C4-2B (cell line): ENCODE results near the gene RHOG.

Experiments used
- ZFX ChIP-seq: fragments of 450-650 bp; IDR thresholded peaks from 2 replicates; pipeline ENCODE4 v1.6.1; 2017
- TF ChIP-seq, protein P1 (sequence below): fragments of 450-650 bp; conservative IDR thresholded peaks from 2 replicates; pipeline ENCODE4 v1.5.1; 2017; ENCODE audit warnings: mild to moderate bottlenecking

DNA sequence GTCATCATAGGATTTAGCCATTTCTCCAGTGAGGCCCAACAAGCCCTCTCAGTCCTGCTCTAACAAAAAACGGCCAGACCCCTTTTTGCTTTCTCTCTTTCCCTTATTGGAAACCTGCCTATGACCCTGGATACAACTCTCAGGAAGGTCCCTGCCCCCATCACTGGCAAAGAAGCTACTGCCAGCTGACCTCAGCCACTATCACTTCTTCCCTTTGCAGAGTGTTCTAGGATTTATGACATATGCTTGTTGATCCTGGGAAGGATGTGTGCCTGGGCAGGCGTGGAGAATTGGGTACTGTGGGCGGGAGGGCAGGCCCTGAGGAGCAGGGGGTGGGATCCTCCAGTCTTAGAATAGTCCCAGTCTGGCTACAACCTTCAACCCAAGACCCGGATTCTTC is 24.9 kb downstream of the RHOG start:
- TF ChIP-seq, protein P1, sequence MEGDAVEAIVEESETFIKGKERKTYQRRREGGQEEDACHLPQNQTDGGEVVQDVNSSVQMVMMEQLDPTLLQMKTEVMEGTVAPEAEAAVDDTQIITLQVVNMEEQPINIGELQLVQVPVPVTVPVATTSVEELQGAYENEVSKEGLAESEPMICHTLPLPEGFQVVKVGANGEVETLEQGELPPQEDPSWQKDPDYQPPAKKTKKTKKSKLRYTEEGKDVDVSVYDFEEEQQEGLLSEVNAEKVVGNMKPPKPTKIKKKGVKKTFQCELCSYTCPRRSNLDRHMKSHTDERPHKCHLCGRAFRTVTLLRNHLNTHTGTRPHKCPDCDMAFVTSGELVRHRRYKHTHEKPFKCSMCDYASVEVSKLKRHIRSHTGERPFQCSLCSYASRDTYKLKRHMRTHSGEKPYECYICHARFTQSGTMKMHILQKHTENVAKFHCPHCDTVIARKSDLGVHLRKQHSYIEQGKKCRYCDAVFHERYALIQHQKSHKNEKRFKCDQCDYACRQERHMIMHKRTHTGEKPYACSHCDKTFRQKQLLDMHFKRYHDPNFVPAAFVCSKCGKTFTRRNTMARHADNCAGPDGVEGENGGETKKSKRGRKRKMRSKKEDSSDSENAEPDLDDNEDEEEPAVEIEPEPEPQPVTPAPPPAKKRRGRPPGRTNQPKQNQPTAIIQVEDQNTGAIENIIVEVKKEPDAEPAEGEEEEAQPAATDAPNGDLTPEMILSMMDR = no peak
- TF ChIP-seq ZFX = no peak
